Transverse colon (tissue), 4 donors: ENCODE data around the gene MORN4. TPM values are rescaled to one million over a fixed set of nuclear protein-coding genes. Genes with fewer than 3 reads are reported as not detected.

Experiments
- DNase-seq: peaks from one replicate; pipeline ENCODE4 v3.0.0-alpha.2; 2019
- H3K27ac ChIP-seq, 4 donors: fragments of 200-600 bp; sonication (generic); 2 replicates each; pipeline ENCODE4 v1.5.1; 2016 to 2018; ENCODE audit warnings: inconsistent platforms in 4 of 4
- H3K27me3 ChIP-seq: fragments of 200-600 bp; sonication (generic); 2 replicates; pipeline ENCODE4 v1.5.1; 2017; ENCODE audit warnings: inconsistent platforms
- H3K36me3 ChIP-seq, 4 donors: fragments of 200-600 bp; sonication (generic); 2 replicates each; pipeline ENCODE4 v1.5.1; 2017 to 2019; ENCODE audit warnings: inconsistent platforms in 4 of 4
- H3K4me1 ChIP-seq, 4 donors: fragments of 200-600 bp; sonication (generic); 2 replicates each; pipeline ENCODE4 v1.5.1; 2017 to 2020; ENCODE audit warnings: inconsistent platforms in 4 of 4
- H3K4me3 ChIP-seq, 4 donors: fragments of 200-600 bp; sonication (generic); 1 replicate in 1 of 4; 2 replicates in 3 of 4; pipeline versions ENCODE4 v1.5.1 to v1.6.1; 2017 to 2019; ENCODE audit warnings: inconsistent platforms in 4 of 4
- H3K9me3 ChIP-seq, 2 donors: fragments of 200-600 bp; sonication (generic); 2 replicates each; pipeline ENCODE4 v1.5.1; 2017 to 2019; ENCODE audit warnings: inconsistent platforms in 2 of 2
- CTCF ChIP-seq, 5 experiments: fragments of 200-600 bp in 3 of 5; fragments of 450-650 bp in 2 of 5; sonication (generic) in 3 of 5; IDR thresholded peaks; 1 replicate in 2 of 5; 2 replicates in 3 of 5; pipeline ENCODE4 v1.5.1; 2016 to 2017; ENCODE audit warnings: antibody characterized with exemption in 5 of 5, inconsistent platforms in 3 of 5, mild to moderate bottlenecking in 2 of 5, moderate library complexity in 1 of 5
- EP300 ChIP-seq: sonication (generic); formaldehyde crosslinking; IDR thresholded peaks from one replicate; pipeline ENCODE4 v1.6.1; 2017; ENCODE audit warnings: antibody characterized with exemption, low read depth
- POLR2A ChIP-seq: fragments of 450-650 bp; IDR thresholded peaks from one replicate; pipeline ENCODE4 v1.6.1; 2016; ENCODE audit warnings: antibody characterized with exemption, mild to moderate bottlenecking, moderate library complexity
- POLR2AphosphoS5 ChIP-seq, 3 donors: sonication (generic); formaldehyde crosslinking; IDR thresholded peaks; one replicate each; pipeline ENCODE4 v1.6.1; 2016; ENCODE audit warnings: antibody characterized with exemption in 3 of 3
- WGBS, 2 donors: methylation state at CpG; one replicate each; pipeline ENCODE4 v1.1.5; 2018; ENCODE audit warnings: low coverage in 1 of 2; 5-methylcytosine and 5-hydroxymethylcytosine counted together
- in situ Hi-C, 4 donors: fragments of 200-750 bp; cut with MboI; loops; one replicate each; pipeline versions ENCODE4 v1.15.0 to v1.15.1; 2017; ENCODE audit warnings: low sequenced_read_pairs in 3 of 4, low pct_ligation_motif_present in 1 of 4, low pct_unique_long_range_greater_than_20kb in 1 of 4
- intact Hi-C: fragments of 100-400 bp; cut with DNase I; formaldehyde crosslinking; loops from one replicate; pipeline ENCODE4 v1.15.1; 2023; ENCODE audit warnings: low total_unique reads
- total RNA-seq, 4 donors: library from RNA; depleted of rRNA; stranded (reverse); fragments of >200 nt; gene quantifications; one replicate each; pipeline ENCODE4 v1.1.0, GENCODE V29; 2016

Gene MORN4
- total RNA-seq, 4 donors from 2014 or later = 0.95 to 1.8 (median 0.96) TPM; not detected in 1

GRCh38 chr10:97574374-97575126, 58.8 kb downstream of the MORN4 start:
- Histone ChIP-seq H3K27me3 (no peaks in the 10 kb centered on the region), H3K9me3 (no peaks in the 10 kb centered on the region), H3K4me3 (no peak overlapping the region), H3K27ac (peak overlapping the region in 1 of 4 donors; percentile 4), H3K36me3 (no peaks in the 10 kb centered on the region), H3K4me1 (peaks cover 0 to 7% (median 1%) of the 10 kb centered on the region in 4 donors)
- in situ Hi-C loops (no loop called here), intact Hi-C loops (no loop called here)
- TF ChIP-seq POLR2AphosphoS5 (IDR thresholded peaks at IDR 0.05) = peak in 2 of 3 donors; percentile 20 to 49
- TF ChIP-seq POLR2A = no peak
- DNase-seq = peak; percentile 52
- WGBS, 2 donors = 54 to 86% methylated on average over 1 to 4 of the region's 4 CpGs

- WGBS, 2 donors = 0 to 68% methylated on average over 1 to 2 of the region's 2 CpGs
- H3K27me3 ChIP-seq = no peaks in the 10 kb centered on the region
- intact Hi-C loops (no loop called here), in situ Hi-C loops (no loop called here)
- no peak overlapping the region for H3K4me3 ChIP-seq
- H3K4me1 ChIP-seq = peaks cover 0 to 7% (median 1%) of the 10 kb centered on the region in 4 donors
- no peak for TF ChIP-seq POLR2AphosphoS5 (IDR thresholded peaks at IDR 0.05)
- no peak for TF ChIP-seq EP300
- no peak for TF ChIP-seq CTCF (IDR thresholded peaks at IDR 0.05)
- no peak for TF ChIP-seq POLR2A
- DNase-seq = no peak
- no peaks in the 10 kb centered on the region for H3K36me3 ChIP-seq
- no peaks in the 10 kb centered on the region for H3K9me3 ChIP-seq
- H3K27ac ChIP-seq = no peak overlapping the region
Observed at GRCh38 chr10:97573672-97574071, 59.6 kb downstream of the MORN4 start.

- no peak overlapping the region for H3K27ac ChIP-seq
- no peaks in the 10 kb centered on the region for H3K36me3 ChIP-seq
- H3K27me3 ChIP-seq = no peaks in the 10 kb centered on the region
- in situ Hi-C loops = no loop called here
- no peak for DNase-seq
- WGBS, 2 donors = 88% methylated on average over 2 of the region's 2 CpGs; no CpG with 5 or more reads in 1 of the 2 donors
- TF ChIP-seq POLR2A (no peak), EP300 (no peak), POLR2AphosphoS5 (IDR thresholded peaks at IDR 0.05) (no peak), CTCF (IDR thresholded peaks at IDR 0.05) (no peak)
- H3K4me1 ChIP-seq = peaks cover 0 to 7% (median 1%) of the 10 kb centered on the region in 4 donors
- H3K9me3 ChIP-seq = no peaks in the 10 kb centered on the region
- intact Hi-C loops = no loop called here
- H3K4me3 ChIP-seq = no peak overlapping the region
Observed at GRCh38 chr10:97573021-97573420, 60.3 kb downstream of the MORN4 start.

- peak; percentile 71 to 80 (median 79) for TF ChIP-seq CTCF (IDR thresholded peaks at IDR 0.05)
- no peak for TF ChIP-seq POLR2AphosphoS5 (IDR thresholded peaks at IDR 0.05)
- Histone ChIP-seq H3K4me1 (peaks cover 0 to 7% (median 1%) of the 10 kb centered on the region in 4 donors), H3K36me3 (no peaks in the 10 kb centered on the region), H3K27me3 (no peaks in the 10 kb centered on the region), H3K27ac (no peak within 1 kb of the TSS), H3K4me3 (no peak within 1 kb of the TSS), H3K9me3 (no peaks in the 10 kb centered on the region)
- 71 to 97% methylated on average over 6 to 16 of the region's 16 CpGs for WGBS, 2 donors
- in situ Hi-C loops = no loop called here
- DNase-seq = peak; percentile 78
- intact Hi-C loops = no loop called here
Observed at GRCh38 chr10:97572214-97572989, 60.9 kb downstream of the MORN4 start, which contains the start of gene ANKRD2. Gene ANKRD2, plus strand, starts transcription at chr10:97572779. Its CDS starts 10 bp downstream, at chr10:97572789.
